OCI-LY7 (cell line): Measurements from ENCODE around the gene KLHL13. TPM values are rescaled to one million over a fixed set of nuclear protein-coding genes. Genes with fewer than 3 reads are reported as not detected.

ENCODE experiments used
- BruUV-seq: library from RNA; stranded (reverse); fragments of 400-500 nt; replicated peaks from 2 replicates; lab custom pipeline; 2021; lab: Mats Ljungman, UMichigan
- CTCF ChIA-PET: fragments of 300-600 bp; sonication (Branson Sonifier 250); formaldehyde crosslinking; loops from one replicate; lab custom pipeline; 2022; ENCODE audit warnings: antibody characterized with exemption; ENCODE audit not compliant: unreplicated experiment; lab: Charles Lee
- POLR2A ChIA-PET: fragments of 300-600 bp; sonication (Branson Sonifier 250); formaldehyde crosslinking; loops from one replicate; lab custom pipeline; 2022; ENCODE audit warnings: antibody characterized with exemption; lab: Charles Lee
- DNase-seq: peaks from one replicate; pipeline ENCODE4 v3.0.0-alpha.2; 2015; ENCODE audit warnings: low spot score
- H2AFZ ChIP-seq: fragments of 200-600 bp; sonication (generic), shearing (Covaris generic); 2 replicates; pipeline ENCODE4 v1.6.1; 2014; ENCODE audit warnings: mild to moderate bottlenecking, antibody characterized with exemption, low read length, moderate library complexity
- H3K27ac ChIP-seq: fragments of 200-600 bp; sonication (generic); 2 replicates; pipeline ENCODE4 v1.5.1; 2014; ENCODE audit warnings: mixed run types, low read depth, mild to moderate bottlenecking, moderate library complexity, low read length, inconsistent platforms; ENCODE audit not compliant: poor library complexity, severe bottlenecking
- H3K36me3 ChIP-seq: fragments of 200-600 bp; sonication (generic); 2 replicates; pipeline ENCODE4 v1.6.1; 2014; ENCODE audit warnings: mild to moderate bottlenecking, antibody characterized with exemption, low read length, moderate library complexity, mixed read lengths; ENCODE audit not compliant: insufficient read depth
- H3K4me1 ChIP-seq: fragments of 200-600 bp; sonication (generic); 2 replicates; pipeline ENCODE4 v1.5.1; 2014; ENCODE audit warnings: mild to moderate bottlenecking, low read length; ENCODE audit not compliant: insufficient read depth, poor library complexity, severe bottlenecking
- H3K4me2 ChIP-seq: fragments of 200-600 bp; sonication (generic); 2 replicates; pipeline ENCODE4 v1.6.1; 2014; ENCODE audit warnings: mild to moderate bottlenecking, low read length
- H3K4me3 ChIP-seq: fragments of 200-600 bp; sonication (generic); 2 replicates; pipeline ENCODE4 v1.5.1; 2014; ENCODE audit warnings: mild to moderate bottlenecking, low read depth, low read length; ENCODE audit not compliant: poor library complexity, severe bottlenecking
- H3K79me2 ChIP-seq: fragments of 200-600 bp; sonication (generic); 2 replicates; pipeline ENCODE4 v1.6.1; 2016; ENCODE audit warnings: low read depth, mild to moderate bottlenecking, low read length, moderate library complexity, mixed read lengths; ENCODE audit not compliant: insufficient read depth
- H3K9me2 ChIP-seq: fragments of 200-600 bp; sonication (generic); 2 replicates; pipeline ENCODE4 v1.6.1; 2016; ENCODE audit warnings: mild to moderate bottlenecking, low read length, mixed read lengths; ENCODE audit not compliant: insufficient read depth
- H3K9me3 ChIP-seq: fragments of 200-600 bp; sonication (generic); 2 replicates; pipeline ENCODE4 v1.6.1; 2014; ENCODE audit warnings: mild to moderate bottlenecking, mixed run types, low read length, mixed read lengths
- H4K20me1 ChIP-seq: fragments of 200-600 bp; sonication (generic); 2 replicates; pipeline ENCODE4 v1.6.1; 2014; ENCODE audit warnings: mild to moderate bottlenecking, antibody characterized with exemption, low read length, moderate library complexity, mixed read lengths; ENCODE audit not compliant: insufficient read depth
- CTCF ChIP-seq: fragments of 200-600 bp; sonication (generic); conservative IDR thresholded peaks from 2 replicates; pipeline ENCODE4 v1.5.1; 2014; ENCODE audit warnings: mild to moderate bottlenecking, antibody characterized with exemption, low read length, moderate library complexity, mixed read lengths
- EZH2phosphoT487 ChIP-seq: fragments of 200-600 bp; sonication (generic); IDR thresholded peaks from 2 replicates; pipeline ENCODE4 v1.6.1; 2018; ENCODE audit warnings: low read depth, borderline replicate concordance, mild to moderate bottlenecking, mixed run types, antibody characterized with exemption, low read length, moderate library complexity, mixed read lengths
- intact Hi-C: fragments of 100-400 bp; cut with micrococcal nuclease; formaldehyde crosslinking; loops from one replicate; pipeline ENCODE4 v1.10.0; 2022; ENCODE audit not compliant: unreplicated experiment
- total RNA-seq, 2 experiments: library from RNA; depleted of rRNA in 1 of 2; stranded (reverse); fragments of >200 nt in 1 of 2; shearing (Covaris generic) in 1 of 2; gene quantifications; 2 replicates each; pipeline ENCODE4 v1.2.3, GENCODE V29; 2014 to 2022

KLHL13 gene
- total RNA-seq, 2 experiments from 2014 or later = not detected

- DNase-seq = no peak
- H4K20me1 ChIP-seq = no peaks in the 10 kb centered on the region
- no peak for TF ChIP-seq EZH2phosphoT487
- no peak for TF ChIP-seq CTCF
- H3K27ac ChIP-seq = no peak overlapping the region
- ChIA-PET POLR2A (no interaction called here), CTCF (no interaction called here)
- BruUV-seq = no TSS peak
- no peaks in the 10 kb centered on the region for H3K9me3 ChIP-seq
- H3K36me3 ChIP-seq = no peaks in the 10 kb centered on the region
- no peak overlapping the region for H2AFZ ChIP-seq
- H3K4me2 ChIP-seq = no peak overlapping the region
- H3K79me2 ChIP-seq = no peaks in the 10 kb centered on the region
- H3K4me1 ChIP-seq = no peaks in the 10 kb centered on the region
- H3K4me3 ChIP-seq = no peak overlapping the region
- intact Hi-C loops = no loop called here
- no peaks in the 10 kb centered on the region for H3K9me2 ChIP-seq
Observed at GRCh38 chrX:118108304-118108703, 8.3 kb downstream of the KLHL13 start.

GRCh38 chrX:118100091-118100490, 16.5 kb downstream of the KLHL13 start:
- intact Hi-C loops = no loop called here
- no TSS peak for BruUV-seq
- H3K9me3 ChIP-seq = no peaks in the 10 kb centered on the region
- no peaks in the 10 kb centered on the region for H3K79me2 ChIP-seq
- DNase-seq = no peak
- CTCF ChIA-PET = no interaction called here
- no peak overlapping the region for H3K27ac ChIP-seq
- no peaks in the 10 kb centered on the region for H4K20me1 ChIP-seq
- H3K36me3 ChIP-seq = no peaks in the 10 kb centered on the region
- H3K4me1 ChIP-seq = no peaks in the 10 kb centered on the region
- H3K4me2 ChIP-seq = no peak overlapping the region
- TF ChIP-seq CTCF (no peak), EZH2phosphoT487 (no peak)
- POLR2A ChIA-PET = no interaction called here
- no peaks in the 10 kb centered on the region for H3K9me2 ChIP-seq
- no peak overlapping the region for H2AFZ ChIP-seq
- H3K4me3 ChIP-seq = no peak overlapping the region

- no peaks in the 10 kb centered on the region for H3K9me2 ChIP-seq
- no peaks in the 10 kb centered on the region for H3K79me2 ChIP-seq
- no peaks in the 10 kb centered on the region for H3K9me3 ChIP-seq
- BruUV-seq = no TSS peak
- CTCF ChIA-PET = no interaction called here
- no peak overlapping the region for H3K4me2 ChIP-seq
- H2AFZ ChIP-seq = no peak overlapping the region
- H3K27ac ChIP-seq = no peak overlapping the region
- intact Hi-C loops = no loop called here
- TF ChIP-seq CTCF (no peak), EZH2phosphoT487 (no peak)
- no peak for DNase-seq
- POLR2A ChIA-PET = no interaction called here
- no peak overlapping the region for H3K4me3 ChIP-seq
- no peaks in the 10 kb centered on the region for H3K4me1 ChIP-seq
- H3K36me3 ChIP-seq = no peaks in the 10 kb centered on the region
- H4K20me1 ChIP-seq = no peaks in the 10 kb centered on the region
Observed at GRCh38 chrX:118088084-118088483, 28.5 kb downstream of the KLHL13 start.
